B cell (primary cell): Measurements from ENCODE around the gene TATDN2.

Experiments used
- CTCF ChIP-seq: fragments of 200-600 bp; IDR thresholded peaks from one replicate; pipeline ENCODE4 v1.8.0; 2022; ENCODE audit warnings: antibody characterized with exemption, mild to moderate bottlenecking
- EZH2 ChIP-seq: IDR thresholded peaks from 2 replicates; pipeline ENCODE4 v1.6.1; 2012; ENCODE audit warnings: borderline replicate concordance, low read depth, mild to moderate bottlenecking, moderate library complexity, low read length; ENCODE audit not compliant: insufficient read depth, poor library complexity, severe bottlenecking

DNA sequence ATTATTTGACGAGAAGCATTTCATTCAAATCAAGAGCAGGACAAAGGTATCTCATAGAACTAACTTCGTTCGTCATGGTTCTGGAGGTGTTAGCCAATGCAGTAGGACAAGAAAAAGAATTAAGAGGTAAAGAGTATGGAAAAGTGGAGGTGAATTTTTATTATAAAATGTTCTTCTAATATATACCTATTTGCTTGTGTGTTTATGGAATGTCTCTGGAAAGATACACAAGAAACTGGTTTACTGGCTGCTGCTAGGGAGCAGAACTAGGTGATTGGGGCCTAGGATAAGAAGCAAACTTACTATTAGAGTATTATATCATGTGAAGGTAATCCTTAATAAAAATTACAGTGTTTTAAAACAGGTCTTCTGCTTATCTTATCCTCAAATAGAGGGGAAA is 30.9 kb upstream of the TATDN2 start:
- TF ChIP-seq CTCF (no peak), EZH2 (no peak)
